GM20000 (cell line): ENCODE measurements around the gene MRPL48.

Source experiments
- DNase-seq: peaks from one replicate; pipeline ENCODE4 v3.0.0; 2012; ENCODE audit warnings: low spot score
- CTCF ChIP-seq: IDR thresholded peaks from 2 replicates; pipeline ENCODE4 v1.5.1; 2012; ENCODE audit warnings: mild to moderate bottlenecking, control low read depth; ENCODE audit errors: extremely low read depth, missing control alignments

The MRPL48 gene

DNA sequence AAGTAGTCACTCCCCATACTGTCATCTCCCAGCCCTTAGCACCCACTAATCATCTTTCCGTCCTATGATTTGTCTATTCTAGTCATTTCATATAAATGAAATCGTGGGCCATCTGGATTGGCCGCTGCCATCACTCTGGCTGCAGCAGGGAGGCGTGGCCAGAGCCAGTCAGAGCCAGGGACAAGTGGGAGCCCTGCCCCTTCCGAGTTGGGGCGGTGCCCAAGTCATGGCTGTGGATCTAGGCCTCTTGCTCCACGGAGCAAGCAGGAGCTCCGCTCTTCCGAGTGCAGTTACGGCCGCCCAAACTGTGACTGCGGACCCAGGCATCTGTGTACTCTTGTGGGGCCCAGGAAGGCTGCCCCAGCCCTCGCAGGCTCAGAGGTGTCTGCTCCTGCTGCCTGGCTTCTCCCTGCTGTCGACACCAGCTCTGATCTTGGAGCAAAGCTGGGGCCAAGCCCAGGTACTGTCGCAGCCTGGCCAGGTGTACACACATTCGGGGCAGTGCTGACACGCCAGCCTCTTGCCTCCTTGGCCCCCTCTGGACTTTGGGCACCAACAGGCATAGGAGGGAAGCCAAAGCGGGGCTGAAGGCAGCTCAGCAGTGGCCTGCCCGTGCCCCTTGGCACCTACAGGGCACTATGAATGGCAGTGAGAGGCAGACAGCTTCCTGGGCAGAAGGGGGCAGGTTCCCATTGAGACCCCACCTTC is 8.4 kb downstream of the MRPL48 start:
- no peak for DNase-seq
- TF ChIP-seq CTCF = no peak

DNA sequence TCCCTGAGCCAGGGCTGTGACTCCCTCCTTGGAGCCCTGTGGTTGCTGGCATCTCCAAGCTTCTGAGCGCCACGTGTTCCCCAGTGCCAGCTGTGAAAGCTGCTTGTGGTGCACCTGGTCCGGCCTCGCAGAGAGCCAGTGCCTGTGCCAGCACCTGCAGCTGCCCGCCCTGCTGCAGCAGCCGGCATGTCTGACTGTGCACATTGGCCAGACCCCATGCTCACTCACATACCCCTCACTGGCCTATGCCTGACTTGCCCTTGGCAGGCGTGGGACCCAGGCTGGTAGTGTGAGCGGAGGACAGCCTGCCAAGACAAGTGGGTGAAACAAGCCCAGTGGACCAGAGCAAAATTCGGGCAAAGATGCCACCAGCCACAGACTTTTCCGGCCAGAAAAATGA is 9.8 kb downstream of the MRPL48 start:
- no peak for TF ChIP-seq CTCF
- DNase-seq = no peak

- DNase-seq = no peak
- TF ChIP-seq CTCF = no peak
These were observed 12.7 kb downstream of the MRPL48 start for GRCh38 chr11:73800276-73800806.

DNA sequence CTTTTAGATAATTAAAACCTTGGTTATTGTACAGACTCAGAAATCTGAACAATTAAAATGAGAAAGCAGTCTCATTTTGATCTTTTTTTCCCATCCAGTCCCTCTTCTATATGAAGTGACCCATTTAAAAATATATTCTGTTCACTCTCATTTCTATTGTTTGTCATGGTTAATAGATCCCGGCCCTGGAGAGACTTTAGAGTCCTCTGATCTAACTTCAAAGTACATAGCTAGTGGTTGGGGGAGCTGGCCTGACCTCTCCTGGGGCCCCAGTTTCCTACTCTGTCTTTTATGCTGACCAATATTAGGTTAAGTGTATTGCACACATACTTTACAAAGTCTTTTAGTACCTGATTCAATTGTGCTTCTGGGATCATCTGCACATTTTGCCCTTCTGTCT is 13.5 kb downstream of the MRPL48 start:
- no peak for TF ChIP-seq CTCF

GRCh38 chr11:73804712-73805111 is 17.0 kb downstream of the MRPL48 start:
- DNase-seq = no peak
- TF ChIP-seq CTCF = no peak

More for the DNA sequence above, 13.5 kb downstream of the MRPL48 start:
- no peak for DNase-seq

DNA sequence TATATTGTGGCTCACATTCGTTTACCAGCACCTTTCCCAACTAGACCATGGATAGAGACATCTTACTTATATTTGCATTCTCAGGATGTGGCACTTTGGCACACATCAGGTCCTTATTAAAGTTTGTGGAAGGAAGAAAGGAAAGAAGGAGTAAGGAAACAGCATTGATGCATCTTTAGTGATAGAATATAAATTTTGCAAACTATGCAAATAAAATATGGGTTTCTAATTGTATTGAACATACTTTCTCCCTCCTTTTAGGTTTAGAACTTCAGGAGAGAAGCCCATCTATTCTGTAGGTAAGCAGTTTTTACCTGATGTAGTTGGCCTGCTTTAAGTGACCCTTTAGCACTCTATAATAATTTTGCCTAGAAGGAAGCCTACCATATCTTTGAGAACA is 20.4 kb downstream of the MRPL48 start:
- no peak for DNase-seq
- TF ChIP-seq CTCF = no peak

- no peak for TF ChIP-seq CTCF
- no peak for DNase-seq
These were observed 23.0 kb downstream of the MRPL48 start for GRCh38 chr11:73810637-73811036.
